ENCODE measurements around the gene ST6GALNAC2. TPM values are rescaled to one million over a fixed set of nuclear protein-coding genes. Genes with fewer than 3 reads are reported as not detected.

Gene ST6GALNAC2
- total RNA-seq, 4 donors from 2014 or later = 5.4 to 27.1 (median 10.6) TPM

DNA sequence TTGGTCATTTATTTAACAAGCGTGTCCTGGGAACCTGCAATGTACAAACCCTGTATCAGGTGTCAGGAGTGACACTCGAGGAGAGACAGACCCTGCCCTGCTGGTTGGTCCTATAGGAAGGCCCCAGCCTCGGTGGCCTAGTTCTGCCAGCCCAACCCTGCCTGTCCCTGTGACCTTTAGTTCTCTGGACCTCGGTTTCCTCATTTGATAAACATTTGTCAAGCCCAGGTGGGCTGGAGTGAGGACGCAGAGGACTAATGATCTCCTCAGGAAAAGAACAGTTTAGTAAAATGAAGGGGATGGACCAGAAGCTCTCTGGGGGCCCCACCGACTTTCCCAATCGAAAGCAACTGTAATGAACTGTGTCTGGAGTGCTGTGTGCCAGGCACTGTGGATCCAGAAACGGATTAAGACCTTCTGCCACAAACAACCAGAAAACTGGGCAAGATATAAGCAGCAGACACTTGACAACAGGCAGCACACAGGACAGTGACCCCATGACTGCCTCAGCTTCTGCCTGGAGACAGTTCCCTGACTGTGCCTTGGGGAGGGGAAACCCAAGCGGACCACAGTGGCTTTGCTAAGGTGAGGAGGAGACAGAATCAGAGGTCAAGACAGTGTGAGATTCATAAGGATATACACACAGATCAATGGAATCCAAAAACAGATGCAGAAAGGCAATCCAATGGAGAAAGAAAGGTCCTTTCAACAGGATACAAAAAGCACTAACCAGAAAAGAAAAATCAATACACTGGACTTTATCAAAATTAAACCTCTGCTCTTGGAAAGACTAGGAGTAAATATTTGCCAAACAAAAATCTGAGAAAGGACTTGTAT is 37.1 kb downstream of the ST6GALNAC2 start:
- Histone ChIP-seq H3K27ac (no peak overlapping the region), H3K9me3 (no peaks in the 10 kb centered on the region), H3K36me3 (no peaks in the 10 kb centered on the region), H3K4me3 (no peak overlapping the region), H3K4me1 (peaks cover 0 to 37% (median 17%) of the 10 kb centered on the region in 3 donors), H3K27me3 (peaks cover 5% of the 10 kb centered on the region)
- TF ChIP-seq POLR2A (IDR thresholded peaks at IDR 0.05) (no peak), EP300 (IDR thresholded peaks at IDR 0.05) (no peak), POLR2AphosphoS5 (IDR thresholded peaks at IDR 0.05) (no peak)
- TF ChIP-seq, protein P1, sequence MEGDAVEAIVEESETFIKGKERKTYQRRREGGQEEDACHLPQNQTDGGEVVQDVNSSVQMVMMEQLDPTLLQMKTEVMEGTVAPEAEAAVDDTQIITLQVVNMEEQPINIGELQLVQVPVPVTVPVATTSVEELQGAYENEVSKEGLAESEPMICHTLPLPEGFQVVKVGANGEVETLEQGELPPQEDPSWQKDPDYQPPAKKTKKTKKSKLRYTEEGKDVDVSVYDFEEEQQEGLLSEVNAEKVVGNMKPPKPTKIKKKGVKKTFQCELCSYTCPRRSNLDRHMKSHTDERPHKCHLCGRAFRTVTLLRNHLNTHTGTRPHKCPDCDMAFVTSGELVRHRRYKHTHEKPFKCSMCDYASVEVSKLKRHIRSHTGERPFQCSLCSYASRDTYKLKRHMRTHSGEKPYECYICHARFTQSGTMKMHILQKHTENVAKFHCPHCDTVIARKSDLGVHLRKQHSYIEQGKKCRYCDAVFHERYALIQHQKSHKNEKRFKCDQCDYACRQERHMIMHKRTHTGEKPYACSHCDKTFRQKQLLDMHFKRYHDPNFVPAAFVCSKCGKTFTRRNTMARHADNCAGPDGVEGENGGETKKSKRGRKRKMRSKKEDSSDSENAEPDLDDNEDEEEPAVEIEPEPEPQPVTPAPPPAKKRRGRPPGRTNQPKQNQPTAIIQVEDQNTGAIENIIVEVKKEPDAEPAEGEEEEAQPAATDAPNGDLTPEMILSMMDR (IDR thresholded peaks at IDR 0.05) = no peak
- WGBS, 2 donors (ENCODE audit: low coverage in 1 of 2) = 59 to 83% methylated on average over 2 to 6 of the region's 9 CpGs
- ATAC-seq = no peak

GRCh38 chr17:76547642-76548202 is 37.9 kb downstream of the ST6GALNAC2 start:
- ATAC-seq = no peak
- H3K4me1 ChIP-seq = peaks cover 0 to 39% (median 17%) of the 10 kb centered on the region in 3 donors
- H3K27ac ChIP-seq = no peak overlapping the region
- peaks cover 13% of the 10 kb centered on the region for H3K27me3 ChIP-seq
- no peaks in the 10 kb centered on the region for H3K9me3 ChIP-seq
- TF ChIP-seq, protein P1 (IDR thresholded peaks at IDR 0.05) = no peak
- TF ChIP-seq EP300 (IDR thresholded peaks at IDR 0.05) (no peak), POLR2A (IDR thresholded peaks at IDR 0.05) (no peak), POLR2AphosphoS5 (IDR thresholded peaks at IDR 0.05) (no peak)
- no peak overlapping the region for H3K4me3 ChIP-seq
- H3K36me3 ChIP-seq = no peaks in the 10 kb centered on the region
- WGBS, 2 donors (ENCODE audit: low coverage in 1 of 2) = 63 to 71% methylated on average over 2 of the region's 2 CpGs

GRCh38 chr17:76547183-76547641 is 38.4 kb downstream of the ST6GALNAC2 start:
- H3K27ac ChIP-seq = no peak overlapping the region
- peaks cover 17% of the 10 kb centered on the region for H3K27me3 ChIP-seq
- peak; percentile 66 for ATAC-seq
- no peaks in the 10 kb centered on the region for H3K36me3 ChIP-seq
- no peak overlapping the region for H3K4me3 ChIP-seq
- peaks cover 0 to 40% (median 17%) of the 10 kb centered on the region in 3 donors for H3K4me1 ChIP-seq
- WGBS, 2 donors (ENCODE audit: low coverage in 1 of 2) = 16% methylated on average over 2 of the region's 3 CpGs; no CpG with 5 or more reads in 1 of the 2 donors
- H3K9me3 ChIP-seq = no peaks in the 10 kb centered on the region
- TF ChIP-seq POLR2A (IDR thresholded peaks at IDR 0.05) (no peak), POLR2AphosphoS5 (IDR thresholded peaks at IDR 0.05) (no peak), EP300 (IDR thresholded peaks at IDR 0.05) (no peak)
- TF ChIP-seq, protein P1 (IDR thresholded peaks at IDR 0.05) = peak in 3 of 4 experiments; percentile 59 to 71 (median 64)

DNA sequence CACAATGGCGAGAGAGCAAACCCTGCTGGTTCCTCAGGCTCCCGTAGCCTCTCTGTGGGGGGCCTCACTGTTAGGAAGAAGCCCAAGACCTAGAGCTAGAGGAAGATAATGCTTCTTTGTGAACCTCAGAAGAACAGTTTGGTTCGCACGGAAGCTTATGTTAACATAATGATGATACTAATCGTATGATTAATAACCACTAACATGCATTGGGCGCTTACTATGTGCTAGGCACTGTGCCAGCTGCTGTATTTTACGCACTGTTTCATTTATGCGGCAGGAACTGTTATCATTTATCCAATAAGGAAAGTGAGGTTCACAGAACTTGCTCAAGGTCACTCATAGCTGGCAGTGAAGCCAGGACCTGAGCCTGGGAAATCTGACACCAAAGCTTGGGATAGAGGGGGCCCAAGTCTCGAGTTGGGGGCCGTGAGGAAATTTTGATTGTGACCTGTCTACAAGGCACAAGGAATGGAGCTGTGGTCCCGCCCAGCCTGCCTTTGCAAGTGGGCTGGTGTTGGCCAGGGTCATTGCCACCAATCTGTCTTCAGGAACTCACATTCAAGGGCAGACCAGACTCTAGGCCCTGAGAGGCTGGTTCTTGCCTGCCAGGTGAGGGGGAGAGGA is 39.0 kb downstream of the ST6GALNAC2 start:
- no peaks in the 10 kb centered on the region for H3K9me3 ChIP-seq
- no peak overlapping the region for H3K27ac ChIP-seq
- peaks cover 0 to 43% (median 17%) of the 10 kb centered on the region in 3 donors for H3K4me1 ChIP-seq
- 76 to 80% methylated on average over 1 to 9 of the region's 11 CpGs for WGBS, 2 donors (ENCODE audit: low coverage in 1 of 2)
- ATAC-seq = no peak
- TF ChIP-seq, protein P1 (IDR thresholded peaks at IDR 0.05) = no peak
- TF ChIP-seq EP300 (IDR thresholded peaks at IDR 0.05) (no peak), POLR2AphosphoS5 (IDR thresholded peaks at IDR 0.05) (no peak), POLR2A (IDR thresholded peaks at IDR 0.05) (no peak)
- H3K4me3 ChIP-seq = no peak overlapping the region
- H3K36me3 ChIP-seq = no peaks in the 10 kb centered on the region
- peaks cover 17% of the 10 kb centered on the region for H3K27me3 ChIP-seq
